ENCODE data around the gene AJAP1.

DNA sequence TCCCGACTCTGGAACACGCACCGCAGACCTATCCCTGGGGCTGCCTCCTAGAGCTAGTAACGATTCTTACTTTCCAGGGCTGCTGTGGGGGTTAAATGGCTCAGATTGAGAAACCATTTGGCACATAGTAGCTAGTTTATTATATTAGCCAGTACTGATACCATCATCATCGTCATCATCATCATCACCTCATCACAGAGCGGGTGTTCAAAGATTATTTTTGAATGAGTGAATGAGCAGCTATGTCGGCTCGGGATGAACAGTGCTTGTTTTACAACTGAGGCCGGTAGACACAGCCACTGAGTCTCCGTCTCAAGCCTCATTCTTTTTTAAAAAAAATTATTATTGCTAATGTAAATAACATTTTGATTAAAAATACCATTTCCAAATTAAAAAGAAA lies 13.5 kb upstream of the AJAP1 start:
- TF ChIP-seq ZNF274 (IDR thresholded peaks at IDR 0.05; ENCODE audit: low read length) (no peak), ZNF274 (tag by site-specific recombination; IDR thresholded peaks at IDR 0.05; ENCODE audit: borderline replicate concordance) (no peak), KLF8 (tag by site-specific recombination; IDR thresholded peaks at IDR 0.05) (no peak), ZNF501 (tag by site-specific recombination; IDR thresholded peaks at IDR 0.05) (no peak)
- TF ChIP-seq, protein P1, sequence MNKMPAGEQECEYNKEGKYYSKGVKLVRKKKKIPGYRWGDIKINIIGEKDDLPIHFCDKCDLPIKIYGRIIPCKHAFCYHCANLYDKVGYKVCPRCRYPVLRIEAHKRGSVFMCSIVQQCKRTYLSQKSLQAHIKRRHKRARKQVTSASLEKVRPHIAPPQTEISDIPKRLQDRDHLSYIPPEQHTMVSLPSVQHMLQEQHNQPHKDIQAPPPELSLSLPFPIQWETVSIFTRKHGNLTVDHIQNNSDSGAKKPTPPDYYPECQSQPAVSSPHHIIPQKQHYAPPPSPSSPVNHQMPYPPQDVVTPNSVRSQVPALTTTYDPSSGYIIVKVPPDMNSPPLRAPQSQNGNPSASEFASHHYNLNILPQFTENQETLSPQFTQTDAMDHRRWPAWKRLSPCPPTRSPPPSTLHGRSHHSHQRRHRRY (tag by site-specific recombination; IDR thresholded peaks at IDR 0.05), result no peak
- TF ChIP-seq, protein P2, sequence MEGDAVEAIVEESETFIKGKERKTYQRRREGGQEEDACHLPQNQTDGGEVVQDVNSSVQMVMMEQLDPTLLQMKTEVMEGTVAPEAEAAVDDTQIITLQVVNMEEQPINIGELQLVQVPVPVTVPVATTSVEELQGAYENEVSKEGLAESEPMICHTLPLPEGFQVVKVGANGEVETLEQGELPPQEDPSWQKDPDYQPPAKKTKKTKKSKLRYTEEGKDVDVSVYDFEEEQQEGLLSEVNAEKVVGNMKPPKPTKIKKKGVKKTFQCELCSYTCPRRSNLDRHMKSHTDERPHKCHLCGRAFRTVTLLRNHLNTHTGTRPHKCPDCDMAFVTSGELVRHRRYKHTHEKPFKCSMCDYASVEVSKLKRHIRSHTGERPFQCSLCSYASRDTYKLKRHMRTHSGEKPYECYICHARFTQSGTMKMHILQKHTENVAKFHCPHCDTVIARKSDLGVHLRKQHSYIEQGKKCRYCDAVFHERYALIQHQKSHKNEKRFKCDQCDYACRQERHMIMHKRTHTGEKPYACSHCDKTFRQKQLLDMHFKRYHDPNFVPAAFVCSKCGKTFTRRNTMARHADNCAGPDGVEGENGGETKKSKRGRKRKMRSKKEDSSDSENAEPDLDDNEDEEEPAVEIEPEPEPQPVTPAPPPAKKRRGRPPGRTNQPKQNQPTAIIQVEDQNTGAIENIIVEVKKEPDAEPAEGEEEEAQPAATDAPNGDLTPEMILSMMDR (tag by site-specific recombination; IDR thresholded peaks at IDR 0.05), result no peak
